HL-60/S4 treated with phorbol 12-myristate 13-acetate at 8.2 ng/mL for 4 days and 3 days (cell line): ENCODE measurements around the gene SLC13A5.

Experiments
- in situ Hi-C: fragments of 300-500 bp; cut with MboI; formaldehyde crosslinking; loops from 2 replicates; pipeline ENCODE4 v1.15.0; 2022; ENCODE audit warnings: low sequenced_read_pairs

Gene SLC13A5

DNA sequence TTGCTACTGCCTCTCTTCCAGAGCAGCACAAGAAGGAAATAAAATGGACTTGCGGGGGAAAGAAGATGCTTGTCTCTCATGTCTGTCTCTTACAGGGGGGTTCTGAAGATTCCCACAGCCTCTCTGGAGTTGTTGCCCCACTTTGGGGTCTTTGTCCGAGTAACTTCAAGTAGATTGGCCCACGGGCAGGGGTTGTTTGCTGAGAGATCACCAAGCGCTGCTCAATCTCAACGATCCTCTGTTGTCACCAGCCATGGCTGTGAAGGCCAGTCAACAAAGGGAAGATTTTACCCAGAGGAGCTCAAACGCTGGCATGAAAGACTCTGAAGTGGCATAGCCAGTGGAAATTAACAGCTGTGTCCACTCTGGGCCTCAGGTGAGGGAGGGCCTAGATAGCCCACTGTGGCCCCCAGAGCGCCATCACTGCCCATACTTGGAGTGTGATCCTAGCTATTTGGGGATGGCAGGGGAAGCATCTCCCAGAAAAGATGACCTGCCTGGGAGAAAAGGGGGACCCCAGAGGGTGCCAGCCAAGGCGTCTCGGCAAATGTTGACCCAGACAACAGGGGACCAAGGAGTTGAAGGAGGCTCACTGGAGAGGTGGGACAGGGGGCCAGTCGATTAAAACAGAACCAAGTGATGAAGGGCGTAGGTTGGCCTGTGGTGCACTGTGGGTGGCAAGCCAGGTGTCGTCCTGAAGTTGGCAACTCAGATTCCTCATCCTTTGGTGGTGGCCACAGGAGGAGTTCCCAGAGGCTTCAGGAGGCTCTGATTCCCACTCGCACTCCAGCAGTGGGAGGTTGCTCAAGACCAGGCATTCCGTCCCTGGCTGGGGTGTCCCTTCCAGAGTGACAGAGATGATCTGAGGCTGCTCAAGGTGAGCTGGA lies 28.0 kb downstream of the SLC13A5 start:
- in situ Hi-C loops = no loop called here

GRCh38 chr17:6684460-6684783 lies 28.7 kb downstream of the SLC13A5 start:
- in situ Hi-C loops = no loop called here

- in situ Hi-C loops = no loop called here
These were observed 29.3 kb downstream of the SLC13A5 start for GRCh38 chr17:6683730-6684459.

DNA sequence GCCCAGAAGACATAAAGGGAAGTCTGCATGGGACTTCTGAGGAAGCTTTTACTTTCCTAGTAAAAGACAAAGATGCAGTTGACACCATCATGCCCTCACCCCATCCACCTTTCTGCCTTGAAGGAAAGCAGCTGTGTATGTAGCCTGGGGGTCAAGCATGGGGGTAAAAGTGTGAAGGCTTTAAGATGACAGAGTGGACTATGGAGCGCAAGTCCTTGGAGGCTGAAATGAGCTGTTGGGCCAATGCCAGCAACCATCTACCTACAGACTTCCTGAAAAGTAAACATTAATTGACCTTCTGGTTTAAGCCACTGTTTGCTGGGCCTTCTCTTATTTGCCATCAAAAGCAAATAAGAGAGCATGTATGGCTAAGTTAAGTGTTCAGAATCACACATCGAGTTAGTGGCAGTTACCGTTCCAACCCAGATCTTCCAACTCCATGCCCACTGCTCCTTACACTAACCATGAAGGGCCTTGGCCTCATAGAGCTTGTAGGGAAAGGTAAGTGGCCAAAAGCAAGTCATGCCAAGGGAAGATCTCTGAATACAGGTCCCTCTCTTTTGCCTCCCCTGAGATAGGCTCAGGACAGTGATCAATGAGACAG lies 30.0 kb downstream of the SLC13A5 start:
- in situ Hi-C loops = no loop called here

DNA sequence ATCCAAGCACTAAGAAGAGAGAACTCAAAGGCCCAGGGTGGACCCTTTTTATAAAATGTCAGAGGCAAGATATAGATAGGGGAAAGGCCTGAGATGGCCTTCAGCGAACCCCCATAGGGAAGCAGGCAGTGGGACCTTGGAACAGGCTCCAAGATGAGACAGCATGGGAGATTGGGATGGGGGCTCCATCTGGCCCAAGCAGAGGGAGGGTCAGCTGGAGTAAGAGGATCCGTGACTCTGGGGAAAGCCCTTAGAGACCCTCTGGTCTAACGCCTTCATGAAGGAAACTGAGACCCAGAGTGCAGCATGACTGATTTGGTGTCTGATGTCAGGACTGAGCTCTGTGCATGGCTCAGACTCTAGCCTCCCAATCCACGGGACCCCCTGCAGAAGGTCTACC lies 30.8 kb downstream of the SLC13A5 start:
- in situ Hi-C loops = no loop called here

- in situ Hi-C loops = no loop called here
These were observed 31.5 kb downstream of the SLC13A5 start for GRCh38 chr17:6681671-6682070.

GRCh38 chr17:6681176-6681575 lies 32.0 kb downstream of the SLC13A5 start:
- in situ Hi-C loops = no loop called here

- in situ Hi-C loops = no loop called here
These were observed 33.9 kb downstream of the SLC13A5 start for GRCh38 chr17:6679241-6679640.

- in situ Hi-C loops = no loop called here
These were observed 35.2 kb downstream of the SLC13A5 start for GRCh38 chr17:6677946-6678345.

- in situ Hi-C loops = no loop called here
These were observed 35.9 kb downstream of the SLC13A5 start for GRCh38 chr17:6677158-6677831.

DNA sequence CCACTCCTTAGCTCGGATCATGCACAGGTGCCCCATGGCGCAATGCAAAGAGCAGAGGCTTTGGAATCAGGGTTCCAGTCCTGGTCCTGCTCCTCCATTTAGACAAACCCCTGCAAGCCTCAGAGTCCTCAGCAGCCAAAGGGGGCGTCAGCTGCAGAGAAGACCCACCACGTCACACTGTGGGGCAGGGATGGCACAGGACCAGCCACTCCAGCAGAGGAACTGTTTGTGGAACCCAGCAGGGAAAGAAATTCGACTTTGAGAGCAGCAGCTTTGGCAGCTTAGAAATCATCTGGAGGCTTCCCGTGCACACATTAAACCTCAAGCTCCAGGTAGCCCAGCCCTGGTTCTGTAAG lies 36.4 kb downstream of the SLC13A5 start:
- in situ Hi-C loops = no loop called here

- in situ Hi-C loops = no loop called here
These were observed 37.9 kb downstream of the SLC13A5 start for GRCh38 chr17:6675201-6675825.

DNA sequence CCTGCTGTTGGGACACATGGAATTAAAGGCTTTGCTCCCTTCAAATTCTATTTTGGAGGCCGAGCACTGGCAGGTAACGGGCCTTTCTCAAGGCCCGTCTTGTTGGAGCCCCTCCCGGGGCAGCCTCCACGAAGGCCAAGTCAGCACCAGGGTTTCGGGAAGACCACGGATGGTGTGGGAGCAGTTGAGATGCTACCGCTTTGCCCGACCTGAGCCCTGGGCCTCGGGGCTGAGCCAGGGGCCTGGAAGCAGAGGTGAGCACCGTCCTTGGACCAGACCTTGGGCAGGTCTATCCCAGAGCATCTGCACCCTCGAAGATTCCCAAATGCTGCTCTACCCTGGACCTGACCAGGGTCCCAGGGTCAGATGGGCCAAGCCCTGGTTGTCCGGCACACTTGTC lies 38.6 kb downstream of the SLC13A5 start:
- in situ Hi-C loops = loop anchor here (25.0 kb wide), 1 partner anchor 338 kb away; the partner anchor contains the start of genes BCL6B and RNASEK

- in situ Hi-C loops = loop anchor here (25.0 kb wide), 1 partner anchor 341 kb away; the partner anchor contains the start of genes BCL6B and RNASEK
These were observed 41.7 kb downstream of the SLC13A5 start for GRCh38 chr17:6671431-6671830.

- in situ Hi-C loops = loop anchor here (25.0 kb wide), 1 partner anchor 341 kb away; the partner anchor contains the start of genes BCL6B and RNASEK
These were observed 42.2 kb downstream of the SLC13A5 start for GRCh38 chr17:6670999-6671398.

GRCh38 chr17:6670571-6670970 lies 42.6 kb downstream of the SLC13A5 start:
- in situ Hi-C loops = loop anchor here (25.0 kb wide), 1 partner anchor 342 kb away; the partner anchor contains the start of genes BCL6B and RNASEK

GRCh38 chr17:6669479-6670212 lies 43.5 kb downstream of the SLC13A5 start:
- in situ Hi-C loops = loop anchor here (25.0 kb wide), 1 partner anchor 343 kb away; the partner anchor contains the start of genes BCL6B and RNASEK

- in situ Hi-C loops = loop anchor here (25.0 kb wide), 1 partner anchor 343 kb away; the partner anchor contains the start of genes BCL6B and RNASEK
These were observed 44.3 kb downstream of the SLC13A5 start for GRCh38 chr17:6668727-6669425.

DNA sequence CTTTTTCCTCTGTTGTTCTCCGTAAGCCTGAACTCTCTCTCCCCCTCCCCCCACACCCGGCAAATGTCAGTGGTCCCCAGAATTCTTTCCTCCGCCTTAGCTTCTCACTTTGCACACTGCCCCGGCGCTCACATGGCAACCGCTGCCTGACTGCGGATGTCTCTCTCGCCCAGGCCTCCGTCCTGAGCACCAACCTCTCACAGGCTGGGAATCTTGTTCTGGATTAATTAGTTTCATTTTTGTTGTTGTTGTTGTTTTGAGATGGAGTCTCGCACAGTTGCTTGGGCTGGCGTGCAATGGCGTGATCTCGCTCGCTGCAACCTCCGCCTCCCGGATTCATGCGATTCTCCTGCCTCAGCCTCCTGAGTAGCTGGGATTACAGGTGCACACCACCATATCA lies 45.0 kb downstream of the SLC13A5 start:
- in situ Hi-C loops = loop anchor here (25.0 kb wide), 1 partner anchor 344 kb away; the partner anchor contains the start of genes BCL6B and RNASEK
